Endodermal cell (in vitro differentiated cells): ENCODE data around the gene ALCAM. TPM values are rescaled to one million over a fixed set of nuclear protein-coding genes. Genes with fewer than 3 reads are reported as not detected.
"Not testable (repeated sequence)": the region's sequence is repeated elsewhere in the genome, so short reads cannot be mapped to it uniquely, and the experiment has no call there.

ENCODE experiments used
- DNase-seq: peaks from one replicate; pipeline ENCODE4 v3.0.0-alpha.2; 2017
- H3K27ac ChIP-seq: 2 replicates; pipeline ENCODE4 v1.5.1; 2013; ENCODE audit warnings: mild to moderate bottlenecking, low read depth, low read length, moderate library complexity
- H3K27me3 ChIP-seq: 2 replicates; pipeline ENCODE4 v1.6.1; 2013; ENCODE audit warnings: mild to moderate bottlenecking, low read length, moderate library complexity; ENCODE audit not compliant: insufficient read depth, control insufficient read depth, poor library complexity, severe bottlenecking
- H3K36me3 ChIP-seq: 2 replicates; pipeline ENCODE4 v1.7.0; 2013; ENCODE audit warnings: mild to moderate bottlenecking, low read length, moderate library complexity; ENCODE audit not compliant: control insufficient read depth, insufficient read depth
- H3K4me1 ChIP-seq: one replicate; pipeline ENCODE4 v1.7.0; 2013; ENCODE audit warnings: low read length; ENCODE audit not compliant: control insufficient read depth, insufficient read depth
- H3K4me3 ChIP-seq: 2 replicates; pipeline ENCODE4 v1.5.1; 2013; ENCODE audit warnings: mild to moderate bottlenecking, low read length, moderate library complexity
- H3K9ac ChIP-seq: 2 replicates; pipeline ENCODE4 v1.6.1; 2013; ENCODE audit warnings: mild to moderate bottlenecking, low read length, moderate library complexity; ENCODE audit not compliant: poor library complexity, severe bottlenecking; ENCODE audit errors: extremely low read depth
- H3K9me3 ChIP-seq: 2 replicates; pipeline ENCODE4 v1.6.1; 2013; ENCODE audit warnings: mild to moderate bottlenecking, low read length, moderate library complexity; ENCODE audit not compliant: control insufficient read depth
- H3K27ac Mint-ChIP-seq: 2 replicates; pipeline ENCODE4 v1.8.0; 2020; ENCODE audit warnings: mixed read lengths
- H3K27me3 Mint-ChIP-seq: 2 replicates; pipeline ENCODE4 v1.8.0; 2021; ENCODE audit warnings: mild to moderate bottlenecking, mixed read lengths; ENCODE audit not compliant: insufficient read depth
- H3K36me3 Mint-ChIP-seq: 2 replicates; pipeline ENCODE4 v1.8.0; 2020; ENCODE audit warnings: low read depth, mixed read lengths
- H3K4me1 Mint-ChIP-seq: 2 replicates; pipeline ENCODE4 v1.8.0; 2020; ENCODE audit warnings: mixed read lengths
- H3K4me3 Mint-ChIP-seq: 2 replicates; pipeline ENCODE4 v1.8.0; 2020; ENCODE audit warnings: mild to moderate bottlenecking, moderate library complexity, mixed read lengths
- H3K9me3 Mint-ChIP-seq: 2 replicates; pipeline ENCODE4 v1.8.0; 2020; ENCODE audit warnings: mild to moderate bottlenecking, mixed read lengths
- WGBS, 2 experiments: methylation state at CpG; one replicate each; pipeline versions ENCODE4 v1.1.5 to v1.1.7; 2013; ENCODE audit warnings: missing lambda C conversion rate in 2 of 2, mixed read lengths in 1 of 2; ENCODE audit not compliant: insufficient coverage in 1 of 2, insufficient read length in 1 of 2; 5-methylcytosine and 5-hydroxymethylcytosine counted together
- total RNA-seq, 2 donors: library from RNA; stranded (reverse); fragmentation: NEBNext Ultra II Directional in 1 of 2; extraction: Animal tissue kit (Norgen Biotek cat#: 25700) in 1 of 2; gene quantifications; 2 replicates in 1 of 2; 3 replicates in 1 of 2; pipeline ENCODE4 v1.2.1, GENCODE V29; 2021
- TF ChIP-seq, protein P1 (sequence below): fragments of 200-600 bp; sonication (generic); conservative IDR thresholded peaks from 2 replicates; pipeline ENCODE4 v1.5.0; 2021; ENCODE audit warnings: antibody characterized with exemption, mild to moderate bottlenecking

The ALCAM gene
- total RNA-seq, 2 donors from 2014 or later, result 19.3 to 36.5 TPM

DNA sequence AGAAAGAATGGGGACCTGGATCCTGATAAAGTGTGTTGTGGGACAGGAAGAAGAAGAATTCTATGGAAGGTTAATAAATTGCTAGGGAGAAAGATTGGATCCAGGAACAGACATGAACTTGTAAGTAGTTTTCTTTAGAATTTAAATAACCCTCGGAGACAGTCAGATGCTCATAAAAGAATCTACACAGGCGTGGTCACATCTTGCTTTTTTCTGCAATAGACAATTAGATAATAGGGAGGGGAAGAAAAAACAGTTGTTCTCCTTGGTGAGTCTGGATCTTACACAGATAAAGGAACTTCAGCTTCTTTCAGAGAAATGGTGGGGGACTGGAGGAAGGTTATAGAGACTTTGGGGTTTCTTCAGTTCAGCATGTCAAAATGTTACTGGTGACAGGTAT, 232.6 kb downstream of the ALCAM start:
- Mint-ChIP-seq H3K27ac (no peak overlapping the region), H3K36me3 (no peaks in the 10 kb centered on the region), H3K4me3 (no peak overlapping the region), H3K4me1 (no peaks in the 10 kb centered on the region), H3K27me3 (no peaks in the 10 kb centered on the region), H3K9me3 (no peaks in the 10 kb centered on the region)
- Histone ChIP-seq H3K9me3 (no peaks in the 10 kb centered on the region), H3K27ac (no peak overlapping the region), H3K27me3 (no peaks in the 10 kb centered on the region), H3K4me1 (no peaks in the 10 kb centered on the region), H3K36me3 (no peaks in the 10 kb centered on the region), H3K4me3 (no peak overlapping the region), H3K9ac (no peak overlapping the region)
- WGBS, 2 experiments, result 90 to 95% methylated on average over 2 of the region's 2 CpGs
- TF ChIP-seq, protein P1, sequence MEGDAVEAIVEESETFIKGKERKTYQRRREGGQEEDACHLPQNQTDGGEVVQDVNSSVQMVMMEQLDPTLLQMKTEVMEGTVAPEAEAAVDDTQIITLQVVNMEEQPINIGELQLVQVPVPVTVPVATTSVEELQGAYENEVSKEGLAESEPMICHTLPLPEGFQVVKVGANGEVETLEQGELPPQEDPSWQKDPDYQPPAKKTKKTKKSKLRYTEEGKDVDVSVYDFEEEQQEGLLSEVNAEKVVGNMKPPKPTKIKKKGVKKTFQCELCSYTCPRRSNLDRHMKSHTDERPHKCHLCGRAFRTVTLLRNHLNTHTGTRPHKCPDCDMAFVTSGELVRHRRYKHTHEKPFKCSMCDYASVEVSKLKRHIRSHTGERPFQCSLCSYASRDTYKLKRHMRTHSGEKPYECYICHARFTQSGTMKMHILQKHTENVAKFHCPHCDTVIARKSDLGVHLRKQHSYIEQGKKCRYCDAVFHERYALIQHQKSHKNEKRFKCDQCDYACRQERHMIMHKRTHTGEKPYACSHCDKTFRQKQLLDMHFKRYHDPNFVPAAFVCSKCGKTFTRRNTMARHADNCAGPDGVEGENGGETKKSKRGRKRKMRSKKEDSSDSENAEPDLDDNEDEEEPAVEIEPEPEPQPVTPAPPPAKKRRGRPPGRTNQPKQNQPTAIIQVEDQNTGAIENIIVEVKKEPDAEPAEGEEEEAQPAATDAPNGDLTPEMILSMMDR, result no peak
- DNase-seq, result no peak

DNA sequence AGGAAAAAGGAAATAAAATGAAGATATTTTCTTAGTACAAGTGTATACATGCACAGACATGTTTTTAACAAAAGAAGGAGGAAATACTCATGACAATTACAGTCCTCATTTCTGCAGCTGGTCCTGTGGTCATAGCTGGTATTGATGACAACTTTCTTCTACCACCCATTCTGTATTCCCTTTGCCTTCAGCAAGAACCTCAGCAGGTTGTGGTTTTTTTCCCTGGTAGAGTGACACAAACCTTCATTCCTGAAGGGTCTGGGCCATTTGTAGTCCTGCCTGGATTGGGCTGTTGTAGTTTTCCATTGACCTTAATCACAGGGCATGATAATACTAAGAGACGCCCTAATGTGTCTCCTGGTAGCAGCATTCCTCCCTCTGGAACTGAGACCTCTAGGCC, 235.0 kb downstream of the ALCAM start:
- not testable (repeated sequence) for H3K9ac ChIP-seq, DNase-seq, H3K36me3 Mint-ChIP-seq, H3K27ac Mint-ChIP-seq, H3K36me3 ChIP-seq, H3K4me1 Mint-ChIP-seq, H3K9me3 ChIP-seq, H3K4me3 ChIP-seq, H3K27ac ChIP-seq, H3K4me3 Mint-ChIP-seq, H3K4me1 ChIP-seq, H3K27me3 Mint-ChIP-seq, H3K9me3 Mint-ChIP-seq, H3K27me3 ChIP-seq
- WGBS, 2 experiments, result 91% methylated on average over 1 of the region's 1 CpG; no CpG with 5 or more reads in 1 of the 2 experiments

DNA sequence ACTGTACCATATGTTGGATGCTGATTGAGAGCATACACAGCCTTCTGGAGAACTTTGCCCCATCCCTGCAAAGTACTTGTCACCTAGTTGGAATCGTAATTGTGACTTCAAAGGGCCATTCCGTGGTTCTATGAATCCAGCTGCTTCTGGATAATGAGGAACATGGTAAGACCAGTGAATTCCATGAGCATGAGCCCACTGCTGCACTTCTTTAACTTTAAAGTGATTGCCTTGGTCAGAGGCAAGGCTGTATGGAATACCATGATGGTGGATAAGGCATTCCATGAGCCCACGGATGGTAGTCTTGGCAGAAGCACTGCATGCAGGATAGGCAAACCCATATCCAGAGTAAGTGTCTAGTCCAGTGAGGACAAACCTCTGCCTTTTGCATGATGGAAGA, 235.6 kb downstream of the ALCAM start:
- WGBS, 2 experiments, result 92 to 93% methylated on average over 3 of the region's 3 CpGs
- not testable (repeated sequence) for H3K27ac Mint-ChIP-seq

DNA sequence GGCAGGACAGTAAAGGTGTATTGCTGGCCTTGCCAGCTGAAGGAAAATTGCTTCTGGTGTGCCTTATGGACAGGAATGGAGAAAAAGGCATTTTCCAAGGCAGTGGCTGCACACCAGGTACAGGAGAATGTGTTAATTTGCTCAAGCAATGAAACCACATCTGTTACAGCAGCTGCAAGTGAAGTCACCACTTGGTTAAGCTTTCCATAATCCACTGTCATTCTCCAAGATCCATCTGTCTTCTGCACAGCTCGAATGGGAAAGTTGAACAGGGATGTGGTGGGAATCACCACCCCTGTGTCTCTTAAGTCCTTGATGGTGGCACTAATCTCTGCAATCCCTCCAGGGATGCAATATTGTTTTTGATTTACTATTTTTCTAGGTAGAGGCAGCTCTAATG, 236.8 kb downstream of the ALCAM start:
- not testable (repeated sequence) for H3K4me3 ChIP-seq, H3K36me3 ChIP-seq, H3K4me3 Mint-ChIP-seq, H3K27ac Mint-ChIP-seq, H3K9me3 ChIP-seq, H3K4me1 ChIP-seq, H3K27me3 ChIP-seq, DNase-seq, H3K9ac ChIP-seq, H3K9me3 Mint-ChIP-seq, H3K27ac ChIP-seq, H3K4me1 Mint-ChIP-seq, H3K27me3 Mint-ChIP-seq, H3K36me3 Mint-ChIP-seq
- WGBS, 2 experiments, result 95% methylated on average over 1 of the region's 1 CpG; no CpG with 5 or more reads in 1 of the 2 experiments

More for the DNA sequence above, 235.6 kb downstream of the ALCAM start:
- H3K27me3 Mint-ChIP-seq, H3K9ac ChIP-seq, H3K36me3 Mint-ChIP-seq, H3K36me3 ChIP-seq, H3K9me3 ChIP-seq, H3K4me3 Mint-ChIP-seq, H3K27ac ChIP-seq, H3K4me1 Mint-ChIP-seq, H3K9me3 Mint-ChIP-seq, H3K4me1 ChIP-seq, H3K27me3 ChIP-seq, H3K4me3 ChIP-seq, DNase-seq: not testable (repeated sequence)
